Activated CD4-positive, CD25-positive, alpha-beta regulatory T cell (primary cell): ENCODE data around the gene ZNF30.
"Not testable (repeated sequence)": the region's sequence is repeated elsewhere in the genome, so short reads cannot be mapped to it uniquely, and the experiment has no call there.

Source experiments
- DNase-seq, 4 experiments: peaks; one replicate each; lab custom pipeline; 2025; lab: John Stamatoyannopoulos, UW

Gene ZNF30

DNA sequence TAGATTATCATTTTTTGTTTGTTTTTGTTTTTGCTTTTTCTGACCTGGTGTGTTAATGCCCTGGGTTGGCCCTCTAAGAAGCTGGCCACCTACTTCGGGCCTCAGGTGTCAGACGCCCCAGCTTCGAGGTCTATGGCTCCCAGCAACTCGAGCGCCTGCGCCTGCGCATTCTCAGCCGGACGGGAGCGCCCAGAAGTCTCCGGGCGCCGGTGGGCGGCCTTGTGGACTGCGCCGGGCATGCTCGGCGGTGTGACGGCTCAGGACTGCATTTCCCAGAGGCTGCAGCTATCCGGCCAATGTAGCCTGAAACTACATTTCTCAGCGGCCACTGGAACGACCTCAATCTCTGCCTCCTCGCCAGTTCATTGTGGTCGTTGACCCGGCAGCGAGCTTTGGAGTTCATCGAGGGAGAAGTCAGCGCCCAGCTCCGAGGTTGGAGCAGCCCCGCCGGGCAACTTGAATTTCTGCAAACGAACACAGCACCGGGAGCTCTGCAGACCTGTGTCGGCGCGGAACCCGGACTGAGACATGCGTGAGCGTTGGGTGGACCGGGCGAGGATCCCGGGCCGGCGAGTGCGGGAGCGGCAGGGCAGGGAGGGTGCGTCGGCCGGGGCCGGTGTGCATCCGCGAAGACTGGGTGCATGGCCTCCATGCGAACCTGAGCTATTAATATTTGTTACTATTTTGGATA lies at the start of gene ZNF30:
Gene ZNF30, plus strand, starts transcription at position 219 of the 691 bp plus-strand sequence. CDS start 3,045 bp downstream, outside the sequence.
- DNase-seq: peak; percentile 60 to 68 (median 64)

GRCh38 chr19:34879563-34879962 lies 47.1 kb upstream of the ZNF30 start:
- DNase-seq: no peak

DNA sequence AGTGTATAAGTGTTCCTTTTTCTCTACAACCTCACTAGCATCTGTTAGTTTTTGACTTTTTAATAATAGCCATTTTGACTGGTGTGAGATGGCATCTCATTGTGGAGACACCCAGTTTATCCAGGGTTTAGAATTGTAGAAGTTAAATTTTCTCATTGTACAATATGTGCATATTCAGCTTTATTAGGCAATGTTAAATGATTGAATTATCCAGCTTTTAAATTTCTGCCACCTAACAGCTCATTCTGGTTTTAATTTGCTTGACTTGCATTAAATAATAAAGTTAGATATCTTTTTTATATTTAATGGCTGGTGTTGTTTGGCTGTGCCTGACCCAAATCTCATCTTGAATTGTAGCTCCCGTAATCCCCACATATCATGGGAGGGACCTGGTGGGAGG lies 46.7 kb upstream of the ZNF30 start:
- no peak for DNase-seq

DNA sequence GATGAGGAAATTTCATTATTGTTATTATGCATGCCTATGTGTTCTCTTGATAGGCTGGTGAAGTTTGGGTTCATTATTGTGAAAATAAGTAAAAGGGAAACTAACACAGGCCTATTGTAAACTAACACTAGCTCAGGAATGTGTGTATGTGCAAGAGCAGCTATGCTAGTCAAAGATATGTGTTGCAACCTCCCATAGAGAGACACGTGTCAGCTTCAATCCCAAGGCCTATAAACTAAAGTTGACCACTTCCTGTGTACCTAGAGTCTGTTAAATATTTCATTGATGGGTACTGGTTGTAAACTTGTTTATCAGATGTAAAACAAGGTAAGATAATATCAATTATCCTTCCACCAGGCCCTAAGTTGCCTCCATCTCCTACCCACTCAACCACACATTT lies 44.7 kb upstream of the ZNF30 start:
- no peak for DNase-seq

DNA sequence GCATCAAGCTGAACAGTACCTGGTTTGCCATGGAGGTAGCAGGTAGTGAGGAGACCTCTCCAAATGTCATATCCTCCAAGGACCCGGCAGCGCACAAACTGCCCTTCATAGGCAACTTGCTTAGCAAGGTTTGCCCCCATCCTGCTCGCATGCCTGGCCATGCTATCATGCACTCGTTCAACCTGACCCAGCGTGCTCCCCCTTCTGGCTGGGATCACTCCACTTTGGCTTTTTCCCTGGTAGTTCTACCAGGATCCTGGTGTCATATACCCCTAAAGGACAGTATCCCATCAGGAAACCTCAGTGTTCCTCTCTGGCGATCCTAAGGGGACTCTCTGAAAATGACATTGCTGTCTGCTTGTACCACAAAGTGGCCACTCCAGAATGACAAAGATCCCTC lies 38.6 kb upstream of the ZNF30 start:
- DNase-seq: peak; percentile 18 to 44 (median 30)

DNA sequence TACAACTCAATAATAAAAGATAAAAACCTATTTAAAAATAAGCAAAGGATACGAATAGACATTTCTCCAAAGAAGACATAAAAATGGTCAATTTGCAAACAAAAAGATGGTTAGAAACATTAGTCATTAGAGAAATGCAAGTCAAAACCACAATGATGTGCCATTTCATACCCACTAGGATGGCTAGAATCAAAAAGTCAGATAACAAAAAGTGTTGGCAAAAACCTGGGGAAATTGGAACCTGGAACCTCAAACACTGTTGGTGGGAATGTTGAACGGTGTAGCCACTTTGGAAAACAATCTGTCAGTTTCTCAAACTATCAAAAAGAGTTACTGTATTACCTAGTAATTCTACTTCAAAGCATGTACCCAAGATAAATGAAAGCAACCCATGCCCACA lies 26.5 kb upstream of the ZNF30 start:
- no peak for DNase-seq

GRCh38 chr19:34904664-34905527 lies 21.8 kb upstream of the ZNF30 start:
- no peak for DNase-seq

- DNase-seq: no peak
These were observed 15.9 kb upstream of the ZNF30 start for GRCh38 chr19:34910770-34911169.

- DNase-seq: not testable (repeated sequence)
These were observed 9.6 kb upstream of the ZNF30 start for GRCh38 chr19:34917144-34917543.

- no peak for DNase-seq
These were observed 8.5 kb upstream of the ZNF30 start for GRCh38 chr19:34918190-34918589.

GRCh38 chr19:34920090-34920786 lies 6.5 kb upstream of the ZNF30 start:
- not testable (repeated sequence) for DNase-seq

GRCh38 chr19:34925278-34925855 lies 1.3 kb upstream of the ZNF30 start:
- no peak for DNase-seq

- DNase-seq: no peak
These were observed 380 bp upstream of the ZNF30 start for GRCh38 chr19:34926361-34926684.

DNA sequence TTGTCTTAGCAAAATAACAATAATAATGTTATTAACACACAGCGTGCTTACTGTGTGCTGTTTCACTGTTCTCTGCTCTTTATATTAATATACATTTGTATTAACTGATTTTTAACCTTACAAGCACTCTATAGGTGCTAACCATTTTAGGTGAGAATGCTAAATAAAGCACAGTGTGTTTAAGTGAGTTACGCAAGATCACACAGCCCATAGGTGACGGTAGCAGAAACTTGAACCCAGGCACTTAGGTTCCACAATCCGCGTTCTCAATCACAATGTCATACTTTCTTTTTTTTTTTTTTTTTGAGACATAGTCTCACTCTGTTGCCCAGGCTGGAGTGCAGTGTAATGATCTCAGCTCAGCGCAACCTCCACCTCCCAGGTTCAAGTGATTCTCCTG lies 5.8 kb downstream of the ZNF30 start:
- no peak for DNase-seq

DNA sequence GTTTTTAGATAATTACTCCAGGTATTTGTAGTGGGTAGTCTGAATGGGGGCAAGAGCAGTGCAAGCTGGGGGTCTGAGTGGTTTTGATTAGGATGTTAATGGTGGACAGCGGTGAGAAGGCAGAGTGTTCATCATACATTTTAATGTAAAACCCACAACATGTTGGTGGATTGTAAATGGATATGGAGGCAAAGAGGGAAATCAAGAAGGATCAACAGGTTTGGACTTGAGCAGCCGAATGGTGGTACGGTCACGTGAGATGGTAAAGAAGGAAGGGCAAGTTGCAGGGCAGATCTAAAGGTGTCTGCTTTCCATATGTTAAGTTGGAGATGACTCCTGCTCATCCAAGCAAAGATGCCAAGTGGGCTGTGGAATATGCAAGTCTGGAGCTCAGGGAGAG lies 9.5 kb downstream of the ZNF30 start:
- DNase-seq: no peak

DNA sequence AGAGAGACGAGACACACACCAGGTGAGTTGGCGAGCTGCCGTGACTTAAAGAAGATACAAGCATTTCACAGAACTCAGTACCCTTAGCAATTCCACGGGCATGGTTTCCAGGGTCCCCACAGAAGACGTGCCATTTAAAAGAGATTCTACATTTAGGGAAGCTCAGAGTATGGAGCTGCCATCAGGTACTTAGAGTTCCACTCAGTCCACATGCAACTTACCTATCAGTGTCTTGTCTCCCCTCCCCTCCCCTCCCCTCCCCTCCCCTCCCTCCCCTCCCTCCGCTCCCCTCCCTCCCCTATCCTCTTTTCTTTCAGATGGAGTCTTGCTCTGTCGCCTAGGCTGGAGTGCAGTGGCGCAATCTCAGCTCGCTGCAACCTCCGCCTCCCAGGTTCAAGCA lies 12.2 kb downstream of the ZNF30 start:
- no peak for DNase-seq

- no peak for DNase-seq
These were observed 17.3 kb downstream of the ZNF30 start for GRCh38 chr19:34943861-34944573.

DNA sequence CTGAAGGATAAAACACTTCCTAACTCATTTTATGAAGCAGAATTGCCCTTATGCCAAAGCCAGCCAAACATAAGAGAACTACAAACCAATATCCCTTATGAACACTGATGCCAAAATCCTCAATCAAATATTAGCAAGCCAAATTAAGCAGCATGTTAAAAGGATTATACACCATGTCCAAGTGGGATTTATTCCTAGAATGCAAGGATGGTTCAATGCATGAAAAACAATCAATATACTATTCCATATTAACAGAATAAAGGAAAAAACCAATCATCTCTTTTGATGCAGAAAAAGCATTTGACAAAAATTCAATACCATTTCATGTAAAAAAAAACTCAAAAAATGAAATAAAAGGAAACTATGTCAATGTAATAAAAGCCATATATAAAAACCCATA lies 26.4 kb downstream of the ZNF30 start:
- no peak for DNase-seq

GRCh38 chr19:34957830-34958751 lies 31.4 kb downstream of the ZNF30 start:
- DNase-seq: no peak

DNA sequence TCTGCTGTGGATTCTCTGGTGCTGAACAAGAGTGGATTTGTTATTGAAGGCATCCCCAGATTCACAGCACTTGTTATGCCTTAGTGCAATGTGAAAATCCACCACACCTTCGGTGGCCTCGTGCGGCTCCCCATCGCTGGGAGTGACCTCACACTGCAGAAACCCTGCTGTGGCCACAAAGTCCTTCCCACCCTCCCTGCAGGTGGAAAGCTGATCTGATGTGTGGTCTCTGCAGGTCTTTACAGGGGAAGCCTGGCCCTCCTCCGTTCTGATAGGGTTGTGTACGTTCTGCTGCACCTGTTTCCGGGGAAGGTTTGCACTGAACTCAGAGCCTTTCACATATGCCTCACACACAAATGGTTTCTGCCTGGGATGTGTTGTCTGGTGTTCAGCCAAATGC lies 32.3 kb downstream of the ZNF30 start:
- no peak for DNase-seq
